NT2/D1 (cell line): ENCODE results near the gene GLP2R.

ENCODE experiments used
- DNase-seq: peaks from one replicate; pipeline ENCODE4 v3.0.0-alpha.2; 2011; ENCODE audit warnings: low read depth, low spot score
- H3K27me3 ChIP-seq: 2 replicates; pipeline ENCODE4 v1.6.0; 2011; ENCODE audit warnings: mild to moderate bottlenecking; ENCODE audit not compliant: insufficient read length, insufficient read depth
- H3K36me3 ChIP-seq: 2 replicates; pipeline ENCODE4 v1.6.1; 2011; ENCODE audit warnings: mild to moderate bottlenecking, low read length, mixed read lengths; ENCODE audit not compliant: insufficient read depth, insufficient read length
- H3K4me1 ChIP-seq: 2 replicates; pipeline ENCODE4 v1.5.1; 2011; ENCODE audit not compliant: insufficient read depth, insufficient read length
- H3K4me3 ChIP-seq: 2 replicates; pipeline ENCODE4 v1.5.1; 2011; ENCODE audit warnings: low read depth; ENCODE audit not compliant: insufficient read length
- H3K9ac ChIP-seq: 2 replicates; pipeline ENCODE4 v1.6.0; 2011; ENCODE audit warnings: low read depth; ENCODE audit not compliant: insufficient read length
- H3K9me3 ChIP-seq: 2 replicates; pipeline ENCODE4 v1.5.1; 2011; ENCODE audit warnings: mild to moderate bottlenecking, low read length; ENCODE audit not compliant: insufficient read depth
- SUZ12 ChIP-seq: IDR thresholded peaks from 2 replicates; pipeline ENCODE4 v1.6.1; 2011; ENCODE audit not compliant: insufficient read length, insufficient read depth; ENCODE audit errors: extremely low read depth
- YY1 ChIP-seq: IDR thresholded peaks from 2 replicates; pipeline ENCODE4 v1.6.1; 2011; ENCODE audit not compliant: insufficient read length, insufficient read depth
- ZNF274 ChIP-seq: IDR thresholded peaks from 2 replicates; pipeline ENCODE4 v1.6.1; 2011; ENCODE audit warnings: mild to moderate bottlenecking, low read depth, low read length

Gene GLP2R

GRCh38 chr17:9859781-9860180, 34.1 kb downstream of the GLP2R start:
- H3K9ac ChIP-seq = no peak overlapping the region
- no peaks in the 10 kb centered on the region for H3K27me3 ChIP-seq
- no peak for TF ChIP-seq YY1
- no peak for TF ChIP-seq SUZ12
- no peak for TF ChIP-seq ZNF274
- DNase-seq = no peak
- H3K4me1 ChIP-seq = no peaks in the 10 kb centered on the region
- no peak overlapping the region for H3K4me3 ChIP-seq
- no peaks in the 10 kb centered on the region for H3K36me3 ChIP-seq
- peaks cover 5% of the 10 kb centered on the region; the same call in 1 of the 2 replicates for H3K9me3 ChIP-seq

GRCh38 chr17:9860851-9861250, 35.1 kb downstream of the GLP2R start:
- no peak overlapping the region for H3K4me3 ChIP-seq
- H3K9ac ChIP-seq = no peak overlapping the region
- TF ChIP-seq ZNF274 = no peak
- no peak for TF ChIP-seq SUZ12
- TF ChIP-seq YY1 = no peak
- no peak for DNase-seq
- peaks cover 5% of the 10 kb centered on the region; the same call in 1 of the 2 replicates for H3K9me3 ChIP-seq
- no peaks in the 10 kb centered on the region for H3K4me1 ChIP-seq
- no peaks in the 10 kb centered on the region for H3K27me3 ChIP-seq
- no peaks in the 10 kb centered on the region for H3K36me3 ChIP-seq

GRCh38 chr17:9862220-9862619, 36.5 kb downstream of the GLP2R start:
- Histone ChIP-seq H3K4me3 (no peak overlapping the region), H3K9ac (no peak overlapping the region), H3K36me3 (no peaks in the 10 kb centered on the region), H3K4me1 (no peaks in the 10 kb centered on the region), H3K27me3 (no peaks in the 10 kb centered on the region), H3K9me3 (peaks cover 5% of the 10 kb centered on the region; the same call in 1 of the 2 replicates)
- TF ChIP-seq SUZ12 = no peak
- TF ChIP-seq ZNF274 = no peak
- TF ChIP-seq YY1 = no peak
- DNase-seq = no peak

- Histone ChIP-seq H3K4me3 (no peak overlapping the region), H3K9me3 (peaks cover 5% of the 10 kb centered on the region; the same call in 1 of the 2 replicates), H3K4me1 (no peaks in the 10 kb centered on the region), H3K9ac (no peak overlapping the region), H3K36me3 (no peaks in the 10 kb centered on the region), H3K27me3 (no peaks in the 10 kb centered on the region)
- TF ChIP-seq ZNF274 = no peak
- no peak for TF ChIP-seq SUZ12
- no peak for TF ChIP-seq YY1
- no peak for DNase-seq
These were observed 37.2 kb downstream of the GLP2R start for GRCh38 chr17:9862949-9863348.

GRCh38 chr17:9865586-9865985, 39.9 kb downstream of the GLP2R start:
- TF ChIP-seq ZNF274 (no peak), YY1 (no peak), SUZ12 (no peak)
- H3K4me3 ChIP-seq = no peak overlapping the region
- no peaks in the 10 kb centered on the region for H3K4me1 ChIP-seq
- no peak overlapping the region for H3K9ac ChIP-seq
- 0 out of 2 replicates have a peak, but pooled peaks cover 5% of the 10 kb centered on the region for H3K9me3 ChIP-seq
- DNase-seq = no peak
- H3K36me3 ChIP-seq = no peaks in the 10 kb centered on the region
- no peaks in the 10 kb centered on the region for H3K27me3 ChIP-seq

GRCh38 chr17:9868552-9868951, 42.8 kb downstream of the GLP2R start:
- no peak for DNase-seq
- TF ChIP-seq SUZ12 = no peak
- TF ChIP-seq ZNF274 = no peak
- TF ChIP-seq YY1 = no peak

GRCh38 chr17:9872852-9873251, 47.1 kb downstream of the GLP2R start:
- no peaks in the 10 kb centered on the region for H3K36me3 ChIP-seq
- DNase-seq = no peak
- no peaks in the 10 kb centered on the region for H3K27me3 ChIP-seq
- no peaks in the 10 kb centered on the region for H3K4me1 ChIP-seq
- TF ChIP-seq SUZ12 (no peak), YY1 (no peak), ZNF274 (no peak)
- no peak overlapping the region for H3K4me3 ChIP-seq
- no peaks in the 10 kb centered on the region for H3K9me3 ChIP-seq
- H3K9ac ChIP-seq = no peak overlapping the region

More at GRCh38 chr17:9868552-9868951, 42.8 kb downstream of the GLP2R start:
- Histone ChIP-seq H3K9me3 (no peaks in the 10 kb centered on the region), H3K9ac (no peak overlapping the region), H3K4me1 (no peaks in the 10 kb centered on the region), H3K4me3 (no peak overlapping the region), H3K36me3 (no peaks in the 10 kb centered on the region), H3K27me3 (no peaks in the 10 kb centered on the region)

- no peak for DNase-seq
- no peak overlapping the region for H3K9ac ChIP-seq
- no peaks in the 10 kb centered on the region for H3K4me1 ChIP-seq
- no peak overlapping the region for H3K4me3 ChIP-seq
- no peaks in the 10 kb centered on the region for H3K36me3 ChIP-seq
- TF ChIP-seq ZNF274 = no peak
- TF ChIP-seq SUZ12 = no peak
- TF ChIP-seq YY1 = no peak
- no peaks in the 10 kb centered on the region for H3K27me3 ChIP-seq
- no peaks in the 10 kb centered on the region for H3K9me3 ChIP-seq
These were observed 49.0 kb downstream of the GLP2R start for GRCh38 chr17:9874722-9875121.
